ENCODE data around the gene MED23.

DNA sequence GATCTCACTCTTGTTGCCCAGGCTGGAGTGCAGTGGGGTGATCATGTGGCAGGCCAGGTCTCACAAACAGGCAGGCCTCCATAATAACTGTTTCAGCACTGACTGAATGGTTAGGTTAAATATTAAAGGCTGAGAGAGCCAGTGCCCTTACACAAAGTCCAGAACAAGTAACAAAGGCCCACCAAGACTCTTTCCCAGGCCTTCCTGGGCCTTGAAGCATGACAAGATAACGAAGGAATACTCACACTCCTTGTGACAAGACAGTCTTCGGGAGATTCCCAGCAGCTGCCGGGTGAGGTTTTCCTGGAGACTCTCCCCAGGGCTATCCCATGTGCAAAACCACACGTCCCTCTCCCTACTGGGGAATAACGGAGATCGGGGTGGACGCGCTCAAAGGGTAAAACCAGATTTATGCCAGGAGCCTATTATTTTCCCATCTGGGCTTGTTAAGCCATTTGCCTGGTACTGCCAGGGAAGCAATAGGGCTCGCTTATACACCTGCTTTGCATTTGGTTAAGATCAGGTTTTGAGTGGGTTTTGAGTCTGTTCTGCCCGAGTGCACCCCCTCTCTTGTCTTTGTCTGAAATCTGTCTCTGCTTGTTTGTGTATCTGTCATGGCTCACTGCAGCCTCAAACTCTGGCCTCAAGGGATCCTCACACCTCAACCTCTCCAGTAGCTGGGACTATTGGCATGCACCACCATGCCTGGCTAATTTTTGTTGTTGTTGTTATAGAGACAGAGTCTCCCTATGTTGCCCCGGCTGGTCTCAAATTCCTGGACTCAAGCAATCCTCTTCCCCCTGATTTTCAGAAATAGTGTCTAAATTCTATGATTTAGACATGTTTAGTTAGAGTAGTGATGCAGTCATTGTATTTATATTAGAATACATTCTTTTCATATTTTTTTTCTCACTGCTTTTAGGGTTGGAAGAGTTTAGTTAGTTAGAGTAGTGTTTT is 7.6 kb upstream of the MED23 start:
- TF ChIP-seq, protein P1, sequence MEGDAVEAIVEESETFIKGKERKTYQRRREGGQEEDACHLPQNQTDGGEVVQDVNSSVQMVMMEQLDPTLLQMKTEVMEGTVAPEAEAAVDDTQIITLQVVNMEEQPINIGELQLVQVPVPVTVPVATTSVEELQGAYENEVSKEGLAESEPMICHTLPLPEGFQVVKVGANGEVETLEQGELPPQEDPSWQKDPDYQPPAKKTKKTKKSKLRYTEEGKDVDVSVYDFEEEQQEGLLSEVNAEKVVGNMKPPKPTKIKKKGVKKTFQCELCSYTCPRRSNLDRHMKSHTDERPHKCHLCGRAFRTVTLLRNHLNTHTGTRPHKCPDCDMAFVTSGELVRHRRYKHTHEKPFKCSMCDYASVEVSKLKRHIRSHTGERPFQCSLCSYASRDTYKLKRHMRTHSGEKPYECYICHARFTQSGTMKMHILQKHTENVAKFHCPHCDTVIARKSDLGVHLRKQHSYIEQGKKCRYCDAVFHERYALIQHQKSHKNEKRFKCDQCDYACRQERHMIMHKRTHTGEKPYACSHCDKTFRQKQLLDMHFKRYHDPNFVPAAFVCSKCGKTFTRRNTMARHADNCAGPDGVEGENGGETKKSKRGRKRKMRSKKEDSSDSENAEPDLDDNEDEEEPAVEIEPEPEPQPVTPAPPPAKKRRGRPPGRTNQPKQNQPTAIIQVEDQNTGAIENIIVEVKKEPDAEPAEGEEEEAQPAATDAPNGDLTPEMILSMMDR (IDR thresholded peaks at IDR 0.05; ENCODE audit: low read depth, low read length), result no peak
- TF ChIP-seq POLR2A (IDR thresholded peaks at IDR 0.05; ENCODE audit: extremely low read depth, insufficient read length), result no peak
- TF ChIP-seq, protein P2, sequence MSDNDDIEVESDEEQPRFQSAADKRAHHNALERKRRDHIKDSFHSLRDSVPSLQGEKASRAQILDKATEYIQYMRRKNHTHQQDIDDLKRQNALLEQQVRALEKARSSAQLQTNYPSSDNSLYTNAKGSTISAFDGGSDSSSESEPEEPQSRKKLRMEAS (IDR thresholded peaks at IDR 0.05; ENCODE audit: low read depth, low read length), result no peak
- TF ChIP-seq MYC (IDR thresholded peaks at IDR 0.05; ENCODE audit: low read depth, low read length), result no peak
